ENCODE results near the gene SLC12A3. TPM values are rescaled to one million over a fixed set of nuclear protein-coding genes. Genes with fewer than 3 reads are reported as not detected.
"Not testable (repeated sequence)": the region's sequence is repeated elsewhere in the genome, so short reads cannot be mapped to it uniquely, and the experiment has no call there.

SLC12A3 gene
- total and polyA plus RNA-seq, 12 donors, result 0.03 to 0.06 TPM; not detected in 10

GRCh38 chr16:56931892-56932720, 67.1 kb downstream of the SLC12A3 start, which contains the start of gene HERPUD1:
HERPUD1 (plus strand) TSS chr16:56932142; CDS start chr16:56932245, 103 bp downstream.
- TF ChIP-seq POLR2A (IDR thresholded peaks at IDR 0.05), result peak; percentile 90
- TF ChIP-seq, protein P1, sequence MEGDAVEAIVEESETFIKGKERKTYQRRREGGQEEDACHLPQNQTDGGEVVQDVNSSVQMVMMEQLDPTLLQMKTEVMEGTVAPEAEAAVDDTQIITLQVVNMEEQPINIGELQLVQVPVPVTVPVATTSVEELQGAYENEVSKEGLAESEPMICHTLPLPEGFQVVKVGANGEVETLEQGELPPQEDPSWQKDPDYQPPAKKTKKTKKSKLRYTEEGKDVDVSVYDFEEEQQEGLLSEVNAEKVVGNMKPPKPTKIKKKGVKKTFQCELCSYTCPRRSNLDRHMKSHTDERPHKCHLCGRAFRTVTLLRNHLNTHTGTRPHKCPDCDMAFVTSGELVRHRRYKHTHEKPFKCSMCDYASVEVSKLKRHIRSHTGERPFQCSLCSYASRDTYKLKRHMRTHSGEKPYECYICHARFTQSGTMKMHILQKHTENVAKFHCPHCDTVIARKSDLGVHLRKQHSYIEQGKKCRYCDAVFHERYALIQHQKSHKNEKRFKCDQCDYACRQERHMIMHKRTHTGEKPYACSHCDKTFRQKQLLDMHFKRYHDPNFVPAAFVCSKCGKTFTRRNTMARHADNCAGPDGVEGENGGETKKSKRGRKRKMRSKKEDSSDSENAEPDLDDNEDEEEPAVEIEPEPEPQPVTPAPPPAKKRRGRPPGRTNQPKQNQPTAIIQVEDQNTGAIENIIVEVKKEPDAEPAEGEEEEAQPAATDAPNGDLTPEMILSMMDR (IDR thresholded peaks at IDR 0.05), result peak in 3 of 6 experiments; percentile 21 to 35 (median 27)
- Histone ChIP-seq H3K36me3 (replicated peaks in 1 of 2) (peaks cover 0 to 23% of the 10 kb centered on the region in 2 donors), H3K9me3 (replicated peaks in 1 of 3) (no peaks in the 10 kb centered on the region), H3K27ac (peak within 1 kb of the TSS; percentile 93 to 99 (median 97)), H3K4me3 (peak within 1 kb of the TSS; percentile 74 to 98 (median 90)), H3K27me3 (no peaks in the 10 kb centered on the region), H3K4me1 (replicated peaks in 1 of 2) (peaks cover 18 to 45% of the 10 kb centered on the region in 2 donors)
- peak; percentile 99 for DNase-seq
- 0 to 3% (median 0%) methylated on average over 6 to 83 of the region's 83 CpGs for WGBS, 4 donors
- intact Hi-C loops (cut with DNase I), result no loop called here

DNA sequence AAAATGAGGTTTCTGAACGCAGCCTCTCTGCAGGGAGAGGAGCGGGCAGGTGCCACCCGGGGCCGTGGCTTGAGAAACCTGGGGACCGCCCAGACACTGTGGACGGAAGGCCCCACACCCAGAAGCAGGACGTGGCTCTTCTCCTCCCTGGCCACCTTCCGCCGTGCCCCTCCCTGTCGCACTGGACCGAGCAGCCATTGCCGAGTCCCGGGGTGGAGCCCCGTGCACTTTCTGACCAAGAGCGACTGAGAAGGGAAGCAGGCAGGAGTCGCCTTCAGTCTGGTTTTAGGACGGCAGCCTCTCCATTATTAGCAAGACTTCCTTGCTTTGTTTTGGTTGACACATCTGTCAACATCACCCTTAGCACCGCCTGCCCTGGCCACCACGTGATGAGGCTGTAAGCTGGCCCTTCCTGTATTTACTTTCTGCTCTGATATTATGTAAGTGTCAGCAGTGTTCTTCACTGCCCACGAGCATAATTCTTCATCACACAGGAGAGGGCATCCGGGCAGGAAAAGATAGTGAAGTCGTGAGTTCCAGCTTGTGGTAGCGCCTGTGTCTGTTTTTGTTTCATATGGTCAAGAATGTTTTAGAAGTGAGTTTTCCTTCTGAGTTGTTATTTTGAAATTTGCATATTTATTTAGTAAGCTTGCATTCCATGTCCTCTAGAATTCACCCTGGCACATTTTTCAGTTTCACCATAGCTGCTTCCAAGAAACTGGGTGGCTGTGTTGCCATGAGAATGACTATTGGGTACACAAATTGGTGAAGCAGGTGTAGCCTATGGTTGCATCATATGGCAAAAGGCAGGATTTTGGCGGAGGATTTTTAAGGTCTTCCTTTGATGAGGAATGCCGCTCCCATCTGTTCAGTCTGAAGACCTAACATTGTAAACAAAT, 68.0 kb downstream of the SLC12A3 start:
- WGBS, 4 donors, result 1 to 5% (median 2%) methylated on average over 11 to 25 of the region's 25 CpGs
- Histone ChIP-seq H3K4me1 (replicated peaks in 1 of 2) (peaks cover 18 to 51% of the 10 kb centered on the region in 2 donors), H3K36me3 (replicated peaks in 1 of 2) (peaks cover 0 to 31% of the 10 kb centered on the region in 2 donors), H3K27ac (peak overlapping the region; percentile 93 to 99 (median 97)), H3K4me3 (peak overlapping the region; percentile 74 to 98 (median 90)), H3K27me3 (no peaks in the 10 kb centered on the region), H3K9me3 (replicated peaks in 1 of 3) (no peaks in the 10 kb centered on the region)
- peak; percentile 78 to 96 (median 88) for DNase-seq
- intact Hi-C loops (cut with DNase I), result no loop called here
- TF ChIP-seq POLR2A (IDR thresholded peaks at IDR 0.05), result peak; percentile 16 to 87
- TF ChIP-seq, protein P1 (IDR thresholded peaks at IDR 0.05), result no peak

DNA sequence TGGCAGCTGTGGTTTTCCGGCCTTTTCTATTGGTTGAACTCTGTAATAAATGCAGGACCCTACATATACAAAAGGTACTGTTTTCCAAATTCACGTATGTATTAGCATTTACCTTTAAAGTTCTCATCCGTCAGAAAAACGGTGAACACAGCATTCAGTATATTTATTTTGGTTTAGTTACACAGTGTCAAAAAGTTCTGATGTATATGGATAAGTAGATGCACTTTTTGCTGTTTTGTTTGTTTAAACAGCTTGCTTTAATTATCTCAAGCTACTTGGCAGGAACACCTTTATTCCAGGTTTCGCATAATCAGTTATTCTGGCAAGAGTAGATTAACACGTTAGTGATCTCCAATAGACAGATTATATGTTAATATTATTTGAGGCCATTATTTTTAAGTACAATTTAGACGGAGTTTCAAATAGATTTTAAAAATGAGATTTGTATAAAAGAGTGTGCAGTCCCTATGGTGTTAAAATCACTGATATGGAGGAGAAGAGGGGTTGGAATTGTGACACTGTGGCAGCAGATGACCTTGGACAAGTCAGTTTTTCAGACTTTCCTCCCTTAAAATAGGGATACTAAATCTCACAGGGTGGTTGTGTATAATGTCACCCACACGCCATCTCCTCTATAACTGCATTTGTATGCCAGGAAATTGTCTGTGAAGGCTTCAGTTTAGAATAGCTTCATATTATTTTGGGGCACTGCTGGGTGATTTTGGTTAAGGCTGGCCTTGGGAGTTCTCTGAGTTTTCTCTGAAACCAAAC, 69.0 kb downstream of the SLC12A3 start:
- DNase-seq, result no peak
- 10 to 19% (median 12%) methylated on average over 8 of the region's 8 CpGs for WGBS, 4 donors
- intact Hi-C loops (cut with DNase I), result no loop called here

DNA sequence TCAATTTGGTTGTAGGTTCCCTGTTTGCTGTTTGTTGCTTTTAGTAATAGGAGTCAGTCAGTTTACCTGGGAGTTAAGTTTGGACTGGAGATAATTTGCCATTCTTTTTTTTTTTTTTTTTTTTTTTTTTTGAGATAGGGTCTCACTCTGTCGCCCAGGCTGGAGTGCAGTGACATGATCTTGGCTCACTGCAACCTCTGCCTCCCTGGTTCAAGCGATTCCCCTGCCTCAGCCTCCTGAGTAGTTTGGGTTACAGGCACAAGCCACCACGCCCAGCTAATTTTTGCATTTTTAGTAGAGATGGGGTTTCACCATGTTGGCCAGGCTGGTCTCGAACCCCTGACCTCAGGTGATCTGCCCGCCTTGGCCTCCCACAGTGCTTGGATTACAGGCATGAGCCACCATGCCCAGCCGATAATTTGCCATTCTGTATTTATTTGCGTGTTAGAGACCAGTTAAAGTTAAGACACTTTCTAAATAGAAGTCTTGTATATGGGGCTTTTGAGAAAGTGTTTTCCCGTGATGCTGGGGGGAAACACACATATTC, 69.7 kb downstream of the SLC12A3 start:
- WGBS, 4 donors, result 50 to 62% (median 57%) methylated on average over 8 of the region's 8 CpGs
- DNase-seq; H3K27me3 ChIP-seq; H3K9me3 ChIP-seq (replicated peaks in 1 of 3): not testable (repeated sequence)
- H3K36me3 ChIP-seq (replicated peaks in 1 of 2), result peaks cover 0 to 48% of the 10 kb centered on the region in 2 donors
- peak overlapping the region in 2 of 4 donors; percentile 74 to 94 for H3K4me3 ChIP-seq
- intact Hi-C loops (cut with DNase I), result loop anchor here in 1 of 2 donors (5.0 kb wide), 1 partner anchor 58 kb away; no protein-coding TSS in a partner anchor
- peaks cover 18 to 51% of the 10 kb centered on the region in 2 donors for H3K4me1 ChIP-seq (replicated peaks in 1 of 2)
- peak overlapping the region in 1 of 5 donors; percentile 97 for H3K27ac ChIP-seq

More for the DNA sequence above, 69.0 kb downstream of the SLC12A3 start:
- peaks cover 18 to 51% of the 10 kb centered on the region in 2 donors for H3K4me1 ChIP-seq (replicated peaks in 1 of 2)
- H3K4me3 ChIP-seq, result peak overlapping the region in 3 of 4 donors; percentile 15 to 94 (median 74)
- no peaks in the 10 kb centered on the region for H3K27me3 ChIP-seq
- H3K9me3 ChIP-seq (replicated peaks in 1 of 3), result no peaks in the 10 kb centered on the region
- peaks cover 0 to 42% of the 10 kb centered on the region in 2 donors for H3K36me3 ChIP-seq (replicated peaks in 1 of 2)
- TF ChIP-seq, protein P1 (IDR thresholded peaks at IDR 0.05), result no peak
- TF ChIP-seq POLR2A (IDR thresholded peaks at IDR 0.05), result no peak
- peak overlapping the region in 4 of 5 donors; percentile 11 to 99 (median 95) for H3K27ac ChIP-seq

Measured in adrenal gland (tissue), 12 donors.